ENCODE results near the gene ARHGEF35. TPM values are rescaled to one million over a fixed set of nuclear protein-coding genes. Genes with fewer than 3 reads are reported as not detected.
"Not testable (repeated sequence)": the region's sequence is repeated elsewhere in the genome, so short reads cannot be mapped to it uniquely, and the experiment has no call there.

The ARHGEF35 gene
- total RNA-seq, 1 donor from 2014 or later, result 0.13 TPM

DNA sequence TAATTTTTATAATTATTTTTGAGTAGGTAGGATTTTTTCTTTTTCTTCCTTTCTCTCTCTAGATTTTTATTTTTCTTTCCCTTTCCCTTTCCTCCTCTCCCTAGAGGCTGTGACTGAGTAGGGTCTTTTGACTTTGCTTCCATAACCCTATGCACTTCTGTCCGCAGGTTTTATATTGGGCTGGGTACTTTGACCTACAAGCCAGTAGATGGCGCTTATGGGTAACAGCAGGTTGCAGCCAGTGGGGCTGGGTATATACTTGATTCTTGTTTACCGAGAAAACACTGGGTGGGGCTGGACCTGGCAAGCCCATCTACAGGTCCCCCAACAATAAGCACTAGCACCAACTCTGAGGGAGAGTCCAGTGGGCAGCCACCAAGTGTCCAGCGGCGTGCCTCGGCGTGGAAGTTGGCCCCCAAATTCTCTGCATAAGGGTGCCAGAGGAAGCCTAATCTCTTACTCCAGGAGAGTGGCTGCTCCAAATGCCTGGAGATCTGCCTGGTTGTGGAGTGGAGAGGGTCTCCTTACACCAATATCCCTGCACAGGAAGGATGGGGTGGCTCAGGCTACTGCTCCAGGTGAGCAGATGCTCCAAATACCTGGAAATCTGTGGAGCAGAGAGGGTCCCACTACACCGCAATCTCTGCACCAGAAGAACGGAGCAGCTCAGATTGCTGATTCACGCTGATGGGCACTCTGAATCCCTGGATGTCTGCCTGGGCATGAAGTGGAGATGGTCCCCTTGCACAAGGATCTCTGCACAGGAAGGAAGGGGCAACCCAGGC lies 17.1 kb downstream of the ARHGEF35 start:
- DNase-seq (ENCODE audit: low read depth in 2 of 2), result peak; percentile 4 to 23

DNA sequence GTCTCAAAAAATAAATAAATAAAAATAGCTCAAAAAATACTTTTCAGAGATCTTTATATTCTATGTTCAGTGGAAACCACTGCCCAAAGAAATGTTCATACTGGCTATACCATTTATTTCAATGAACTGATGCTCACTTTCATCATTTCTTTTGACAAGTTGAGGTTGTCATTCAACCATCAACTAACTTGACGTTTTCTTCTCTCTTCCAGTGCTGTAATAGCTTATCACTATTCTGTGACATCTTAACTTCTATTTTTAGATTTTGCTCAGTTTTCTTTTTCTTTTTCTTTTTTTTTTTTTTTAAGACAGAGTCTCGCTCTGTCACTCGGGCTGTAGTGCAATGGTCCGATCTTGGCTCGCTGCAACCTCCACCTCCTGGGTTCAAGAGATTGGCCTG lies 21.0 kb downstream of the ARHGEF35 start:
- no peak for DNase-seq (ENCODE audit: low read depth in 2 of 2)

DNA sequence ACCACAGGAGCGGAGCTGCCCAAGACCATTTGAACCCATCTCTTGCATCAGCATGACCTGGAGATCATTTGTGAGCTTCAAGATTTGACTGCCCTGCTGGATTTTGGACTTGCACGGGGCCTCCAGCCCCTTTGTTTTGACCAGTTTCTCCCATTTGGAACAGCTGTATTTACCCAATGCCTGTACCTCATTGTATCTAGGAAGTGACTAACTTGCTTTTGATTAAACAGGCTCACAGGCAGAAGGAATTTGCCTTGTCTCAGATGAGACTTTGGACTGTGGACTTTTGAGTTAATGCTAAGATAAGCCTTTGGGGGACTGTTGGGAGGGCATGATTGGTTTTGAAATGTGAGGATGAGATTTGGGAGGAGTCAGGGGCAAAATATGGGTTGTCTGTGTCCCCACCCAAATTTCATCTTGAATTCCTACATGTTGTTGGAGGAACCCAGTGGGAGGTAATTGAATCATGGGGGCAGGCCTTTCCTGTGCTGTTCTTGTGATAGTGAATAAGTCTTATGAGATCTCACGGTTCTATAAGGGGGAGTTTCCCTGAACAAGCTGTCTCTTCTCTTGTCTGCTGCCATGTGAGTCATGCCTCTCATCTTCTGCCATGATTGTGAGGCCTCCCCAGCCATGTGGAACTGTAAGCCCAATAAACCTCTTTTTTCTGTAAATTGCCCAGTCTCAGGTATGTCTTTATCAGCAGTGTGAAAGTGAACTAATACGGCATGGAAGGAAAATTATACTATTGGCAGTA lies 23.9 kb downstream of the ARHGEF35 start:
- DNase-seq (ENCODE audit: low read depth in 2 of 2), result not testable (repeated sequence)

DNA sequence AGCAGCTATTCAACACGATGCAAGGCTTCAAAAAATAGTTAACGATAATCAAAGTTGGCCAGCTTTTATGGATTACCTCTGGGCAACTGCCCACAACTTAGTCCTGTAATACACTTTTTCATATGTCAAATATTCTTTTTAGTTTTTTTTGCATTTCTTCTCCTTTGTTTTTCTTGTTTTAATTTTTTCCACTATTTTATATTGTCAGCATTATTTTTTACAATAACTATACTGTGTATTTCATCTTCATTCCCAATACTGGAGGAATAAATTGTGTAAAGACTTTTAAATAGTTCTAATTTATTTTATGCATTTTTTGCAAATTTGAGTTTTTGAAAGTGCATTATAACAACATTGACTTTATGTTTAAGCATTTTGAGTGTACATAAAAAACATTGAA lies 30.8 kb downstream of the ARHGEF35 start:
- DNase-seq (ENCODE audit: low read depth in 2 of 2), result no peak

DNA sequence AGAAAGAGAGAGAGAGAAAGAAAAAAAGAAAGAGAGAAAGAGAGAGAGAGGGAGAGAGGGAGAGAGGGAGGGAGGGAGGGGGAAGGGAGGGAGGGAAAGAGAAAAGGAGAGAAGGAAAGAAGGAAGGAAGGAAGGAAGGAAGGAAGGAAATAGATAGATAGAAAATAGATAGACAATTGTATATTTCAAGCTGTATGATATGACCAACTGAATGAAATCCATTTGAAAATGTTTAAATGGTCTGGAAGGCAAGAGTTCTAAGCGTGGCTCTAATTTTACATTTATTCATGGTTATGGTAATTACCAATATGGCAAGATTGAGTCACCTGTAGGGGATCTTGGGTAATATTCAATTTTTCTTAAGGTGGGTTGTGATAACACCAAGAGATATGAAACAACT lies 36.8 kb downstream of the ARHGEF35 start:
- DNase-seq (ENCODE audit: low read depth in 2 of 2), result no peak

DNA sequence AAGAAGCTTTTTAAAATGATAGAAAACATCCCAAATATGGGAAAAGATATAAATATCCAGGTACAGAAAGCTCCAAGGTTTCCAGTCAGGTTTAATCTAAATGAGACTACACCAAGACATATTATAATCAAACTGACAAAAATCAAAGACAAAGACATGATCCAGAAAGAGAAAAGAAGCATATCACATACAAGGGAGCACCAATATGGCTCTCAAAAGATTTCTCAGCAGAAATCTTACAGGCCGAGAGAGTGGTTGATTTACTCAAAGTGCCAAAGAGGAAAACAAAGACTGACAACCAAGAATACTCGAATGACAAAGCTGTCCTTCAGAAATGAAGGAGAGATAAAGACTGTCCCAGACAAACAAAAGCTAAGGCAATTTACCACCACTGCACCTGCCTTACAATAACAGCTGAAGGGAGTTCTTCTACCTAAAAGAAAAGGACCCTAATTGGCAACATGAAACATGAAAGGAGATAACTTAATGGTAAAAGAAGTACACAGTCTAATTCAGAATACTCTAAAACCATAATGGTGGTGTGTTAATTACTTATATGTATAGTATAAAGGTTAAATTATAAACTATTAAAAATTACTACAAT lies 47.3 kb downstream of the ARHGEF35 start:
- DNase-seq (ENCODE audit: low read depth in 2 of 2), result no peak

DNA sequence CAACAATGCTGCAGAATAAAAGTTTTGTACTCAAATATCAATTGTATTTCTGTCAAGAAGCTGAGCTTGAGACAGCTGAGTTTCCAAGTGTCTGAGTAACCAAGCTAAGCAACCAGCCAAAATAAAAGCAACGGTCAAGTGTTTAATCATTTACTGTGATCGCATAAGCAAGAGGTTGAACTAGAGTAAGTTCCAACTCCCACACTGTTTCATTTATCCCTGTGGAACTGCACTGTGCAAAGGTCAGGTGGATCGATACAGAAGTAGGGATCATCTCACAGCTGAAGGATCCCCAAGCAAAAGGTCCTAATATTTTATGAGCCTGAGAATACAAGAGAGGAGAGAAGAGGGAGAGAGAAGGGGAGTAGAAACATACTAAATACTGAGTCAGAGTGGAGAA lies 51.2 kb downstream of the ARHGEF35 start:
- no peak for DNase-seq (ENCODE audit: low read depth in 2 of 2)

DNA sequence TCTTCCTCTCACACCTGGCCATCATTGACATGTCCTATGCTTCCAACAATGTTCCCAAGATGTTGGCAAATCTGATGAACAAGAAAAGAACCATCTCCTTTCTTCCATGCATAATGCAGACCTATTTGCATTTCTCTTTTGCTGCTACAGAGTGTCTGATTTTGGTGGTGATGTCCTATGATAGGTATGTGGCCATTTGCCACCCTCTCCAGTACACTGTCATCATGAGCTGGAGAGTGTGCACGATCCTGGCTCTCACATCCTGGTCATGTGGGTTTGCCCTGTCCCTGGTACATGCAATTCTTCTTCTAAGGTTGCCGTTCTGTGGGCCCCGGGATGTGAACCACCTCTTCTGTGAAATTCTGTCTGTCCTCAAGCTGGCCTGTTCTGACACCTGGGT lies 53.4 kb downstream of the ARHGEF35 start:
- DNase-seq (ENCODE audit: low read depth in 2 of 2), result no peak

DNA sequence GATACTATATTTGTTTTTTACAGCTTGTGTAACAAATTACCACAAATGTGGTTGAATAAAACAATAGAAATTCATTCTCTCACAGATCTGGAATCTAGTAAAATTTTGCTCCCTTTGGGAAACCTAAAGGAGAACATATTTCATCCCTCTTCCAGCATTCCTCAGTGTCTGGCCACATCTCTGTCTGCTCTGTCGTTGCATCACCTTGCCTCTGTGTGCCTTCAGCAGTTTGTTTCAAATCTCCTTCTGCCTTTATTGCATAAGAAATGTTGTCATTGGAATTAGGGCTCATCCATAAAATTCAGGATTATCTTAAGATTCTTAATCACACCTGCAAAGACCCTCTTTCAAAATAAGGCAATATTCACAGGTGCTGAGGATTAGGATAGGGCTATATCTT lies 58.1 kb downstream of the ARHGEF35 start:
- no peak for DNase-seq (ENCODE audit: low read depth in 2 of 2)

Other genes with a start within 250 kb of the ARHGEF35 start
- gene OR2F1, start 241.0 kb downstream of the ARHGEF35 start, total RNA-seq, result under 0.01 TPM in 1 of 2 replicates, not detected in the other
- not detected in 2 replicates for gene OR6B1, start 195.5 kb downstream of the ARHGEF35 start, total RNA-seq
- gene OR2A5, start 146.9 kb downstream of the ARHGEF35 start, total RNA-seq, result not detected in 2 replicates
- not detected in 2 replicates for gene OR2A25, start 126.0 kb downstream of the ARHGEF35 start, total RNA-seq
- gene OR2A12, start 109.6 kb downstream of the ARHGEF35 start, total RNA-seq, result not detected in 2 replicates
- gene OR2A2, start 86.2 kb downstream of the ARHGEF35 start, total RNA-seq, result not detected in 2 replicates
- gene OR2A14, start 72.7 kb downstream of the ARHGEF35 start, total RNA-seq, result not detected in 2 replicates
- gene CTAGE4, start 12.4 kb downstream of the ARHGEF35 start, total RNA-seq, result 0.13 TPM in 1 of 2 replicates, not detected in the other
- not detected in 2 replicates for gene OR2A42, start 43.8 kb upstream of the ARHGEF35 start, total RNA-seq
- under 0.01 TPM in 1 of 2 replicates, not detected in the other for gene OR2A7, start 69.0 kb upstream of the ARHGEF35 start, total RNA-seq
- gene CTAGE8, start 73.5 kb upstream of the ARHGEF35 start, total RNA-seq, result under 0.01 and 0.13 TPM in 2 replicates
- gene OR2A1, start 116.6 kb upstream of the ARHGEF35 start, total RNA-seq, result under 0.01 TPM in 2 replicates
- gene ARHGEF5, start 159.6 kb upstream of the ARHGEF35 start, total RNA-seq, result 0.13 and 0.38 TPM in 2 replicates
- not detected in 2 replicates for gene NOBOX, start 207.9 kb upstream of the ARHGEF35 start, total RNA-seq

Measured in dermis microvascular lymphatic vessel endothelial cell (primary cell).